Neural cell (in vitro differentiated cells): ENCODE results near the gene FAM227A.

ENCODE experiments used
- EP300 ChIP-seq: fragments of 450-650 bp; conservative IDR thresholded peaks from 2 replicates; pipeline ENCODE4 v1.6.1; 2014; ENCODE audit warnings: antibody characterized with exemption, mild to moderate bottlenecking, moderate library complexity; ENCODE audit not compliant: poor library complexity, severe bottlenecking
- EZH2 ChIP-seq: fragments of 200-600, 300-800 bp; shearing (Covaris generic), sonication (generic); IDR thresholded peaks from 2 replicates; pipeline ENCODE4 v1.6.1; 2014; ENCODE audit warnings: antibody characterized with exemption, low read length, borderline replicate concordance, mild to moderate bottlenecking; ENCODE audit not compliant: insufficient read depth, poor library complexity, severe bottlenecking
- MXI1 ChIP-seq: fragments of 450-650 bp; conservative IDR thresholded peaks from 2 replicates; pipeline ENCODE4 v1.6.1; 2014; ENCODE audit warnings: antibody characterized with exemption, mild to moderate bottlenecking; ENCODE audit not compliant: poor library complexity, severe bottlenecking
- POLR2AphosphoS5 ChIP-seq: IDR thresholded peaks from 2 replicates; pipeline ENCODE4 v1.6.1; 2012
- RAD21 ChIP-seq: fragments of 450-650 bp; conservative IDR thresholded peaks from 2 replicates; pipeline ENCODE4 v1.6.1; 2014; ENCODE audit warnings: antibody characterized with exemption, mild to moderate bottlenecking, moderate library complexity
- REST ChIP-seq: IDR thresholded peaks from 2 replicates; pipeline ENCODE4 v1.6.1; 2012; ENCODE audit warnings: borderline replicate concordance
- TF ChIP-seq, protein P1 (sequence below): fragments of 450-650 bp; IDR thresholded peaks from 2 replicates; pipeline ENCODE4 v1.5.1; 2014; ENCODE audit warnings: antibody characterized with exemption, mild to moderate bottlenecking, moderate library complexity; ENCODE audit not compliant: poor library complexity, severe bottlenecking

DNA sequence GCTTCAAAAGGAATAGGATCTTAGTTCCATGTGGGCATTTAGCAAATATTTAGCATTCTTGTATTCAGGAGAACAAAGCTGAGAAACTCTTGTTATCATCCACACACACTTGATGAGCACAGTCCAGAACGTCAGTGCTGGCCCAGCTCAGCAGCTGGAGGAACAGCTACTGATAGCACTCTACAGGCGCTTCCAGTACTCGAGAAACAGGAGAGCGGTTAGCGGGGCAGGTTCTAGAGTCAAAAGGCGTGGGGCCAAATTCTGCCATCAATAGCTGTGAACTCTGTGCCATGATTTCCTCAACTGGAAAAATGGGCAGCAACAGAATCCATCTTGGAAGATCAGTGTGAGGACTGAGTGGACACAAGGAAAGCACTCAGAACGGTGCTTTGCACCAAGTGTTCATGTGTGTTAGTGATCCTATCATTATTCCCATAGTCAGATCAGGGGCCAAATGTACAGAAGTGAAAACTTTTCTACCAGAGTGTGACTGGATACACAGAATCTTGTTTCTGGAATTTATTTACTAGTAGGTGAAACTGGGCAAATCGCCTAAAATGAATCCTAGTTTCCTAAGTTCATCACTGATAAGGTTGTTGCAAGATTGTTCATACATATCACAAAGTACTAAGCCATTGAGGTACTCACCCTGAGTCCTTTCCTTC is 41.4 kb upstream of the FAM227A start:
- TF ChIP-seq, protein P1, sequence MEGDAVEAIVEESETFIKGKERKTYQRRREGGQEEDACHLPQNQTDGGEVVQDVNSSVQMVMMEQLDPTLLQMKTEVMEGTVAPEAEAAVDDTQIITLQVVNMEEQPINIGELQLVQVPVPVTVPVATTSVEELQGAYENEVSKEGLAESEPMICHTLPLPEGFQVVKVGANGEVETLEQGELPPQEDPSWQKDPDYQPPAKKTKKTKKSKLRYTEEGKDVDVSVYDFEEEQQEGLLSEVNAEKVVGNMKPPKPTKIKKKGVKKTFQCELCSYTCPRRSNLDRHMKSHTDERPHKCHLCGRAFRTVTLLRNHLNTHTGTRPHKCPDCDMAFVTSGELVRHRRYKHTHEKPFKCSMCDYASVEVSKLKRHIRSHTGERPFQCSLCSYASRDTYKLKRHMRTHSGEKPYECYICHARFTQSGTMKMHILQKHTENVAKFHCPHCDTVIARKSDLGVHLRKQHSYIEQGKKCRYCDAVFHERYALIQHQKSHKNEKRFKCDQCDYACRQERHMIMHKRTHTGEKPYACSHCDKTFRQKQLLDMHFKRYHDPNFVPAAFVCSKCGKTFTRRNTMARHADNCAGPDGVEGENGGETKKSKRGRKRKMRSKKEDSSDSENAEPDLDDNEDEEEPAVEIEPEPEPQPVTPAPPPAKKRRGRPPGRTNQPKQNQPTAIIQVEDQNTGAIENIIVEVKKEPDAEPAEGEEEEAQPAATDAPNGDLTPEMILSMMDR = no peak
- TF ChIP-seq POLR2AphosphoS5 = no peak
- no peak for TF ChIP-seq EZH2
- TF ChIP-seq RAD21 = no peak
- TF ChIP-seq EP300 = no peak
- TF ChIP-seq REST = no peak
- TF ChIP-seq MXI1 = no peak
